ENCODE measurements around the gene POLR2B.
"Not testable (repeated sequence)": the region's sequence is repeated elsewhere in the genome, so short reads cannot be mapped to it uniquely, and the experiment has no call there.

Gene POLR2B

DNA sequence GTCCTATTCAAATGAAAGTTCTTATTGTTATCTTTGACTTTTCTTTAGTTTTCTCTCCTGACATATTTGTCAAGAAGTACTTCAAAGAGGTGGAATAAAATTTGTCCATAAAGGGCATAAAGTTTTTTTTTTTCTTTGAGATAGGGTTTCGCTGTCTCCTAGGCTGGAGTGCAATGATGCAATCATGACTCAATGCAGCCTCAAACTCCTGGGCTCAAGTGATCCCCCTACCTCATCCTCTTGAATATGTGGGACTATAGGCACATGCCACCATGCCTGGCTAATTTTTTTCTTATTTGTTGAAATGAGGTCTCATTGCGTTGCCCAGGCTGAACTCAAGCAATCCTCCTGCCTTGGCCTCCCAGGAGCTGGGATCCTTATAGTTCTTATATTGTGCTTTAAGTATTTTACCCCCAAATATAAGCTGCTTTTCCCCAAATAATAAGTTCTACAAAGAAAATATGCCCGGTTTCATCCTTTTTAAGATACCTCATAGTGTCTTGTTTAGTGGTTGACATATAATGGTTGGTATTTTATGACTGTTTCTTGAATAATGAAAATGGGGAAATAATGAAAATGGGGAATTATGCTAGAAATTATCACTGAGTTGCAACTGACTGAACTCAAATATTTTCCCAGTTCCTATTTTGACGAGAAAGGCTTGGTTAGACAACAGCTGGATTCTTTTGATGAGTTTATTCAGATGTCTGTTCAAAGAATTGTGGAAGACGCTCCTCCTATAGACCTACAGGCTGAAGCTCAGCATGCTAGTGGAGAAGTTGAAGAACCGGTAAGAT, 11.6 kb downstream of the POLR2B start:
- no peak for DNase-seq

DNA sequence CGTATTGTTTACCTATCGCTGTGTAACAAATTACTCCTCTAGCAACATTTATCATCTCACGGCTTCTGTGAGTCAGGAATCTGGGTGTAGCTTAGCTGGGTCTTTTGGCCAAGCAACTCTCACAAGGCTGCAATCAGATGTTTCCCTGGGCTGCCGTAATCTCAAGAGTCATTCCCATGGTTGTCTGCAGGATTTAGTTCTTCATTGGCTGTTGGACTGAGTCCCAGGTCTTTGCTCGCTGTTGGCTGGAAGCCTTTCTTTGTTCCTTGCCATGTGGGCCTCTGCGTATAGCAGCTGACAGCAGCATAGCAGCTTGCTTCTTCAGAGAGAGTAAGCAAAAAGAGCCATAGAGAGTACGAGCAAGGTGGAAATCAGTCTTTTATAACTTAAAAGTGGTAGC, 16.8 kb downstream of the POLR2B start:
- DNase-seq: no peak

DNA sequence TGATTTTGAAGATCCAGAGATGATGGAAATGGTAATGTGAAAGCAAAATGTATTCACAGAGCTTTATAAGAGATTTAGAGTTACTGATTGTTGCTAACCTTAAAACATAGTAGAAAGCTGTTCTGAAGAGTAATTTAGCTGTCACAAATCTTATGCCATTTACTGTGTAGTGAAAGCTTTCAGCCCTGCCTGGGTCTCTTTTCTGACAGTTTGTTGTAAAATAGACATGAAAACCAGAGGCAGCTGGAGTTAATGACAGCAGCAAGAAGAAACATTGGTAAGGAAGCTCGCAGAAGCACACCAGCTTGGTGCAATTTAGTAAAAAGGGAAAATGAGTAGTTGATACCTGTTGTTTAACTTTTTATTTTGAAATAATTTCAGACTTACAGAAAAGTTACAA, 21.1 kb downstream of the POLR2B start:
- DNase-seq: no peak

DNA sequence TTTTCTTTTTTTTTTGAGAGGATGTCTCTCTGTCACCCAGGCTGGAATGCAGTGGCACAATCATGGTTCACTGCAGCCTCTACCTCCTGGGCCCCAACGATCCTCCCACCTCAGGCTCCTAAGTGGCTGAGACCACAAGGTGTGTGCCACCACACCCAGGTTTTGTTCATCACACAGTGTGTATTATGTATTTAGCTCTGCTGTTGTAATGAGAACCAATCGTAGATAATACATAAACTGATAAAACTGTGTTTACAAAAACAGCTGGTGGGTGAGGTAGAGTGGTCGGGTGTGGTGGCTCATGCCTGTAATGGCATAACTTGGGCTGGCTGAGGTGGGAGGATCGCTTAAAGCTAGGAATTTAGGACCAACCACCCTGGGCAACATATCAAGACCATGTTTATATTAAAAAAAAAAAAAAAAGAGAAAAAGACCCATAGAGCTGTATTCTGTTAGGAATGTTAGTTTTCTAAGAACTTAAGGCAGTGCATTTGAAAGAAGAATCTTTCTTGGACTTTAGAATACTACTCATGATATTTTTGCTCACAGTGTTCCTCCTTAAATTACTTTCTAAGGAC, 34.9 kb downstream of the POLR2B start:
- no peak for DNase-seq

DNA sequence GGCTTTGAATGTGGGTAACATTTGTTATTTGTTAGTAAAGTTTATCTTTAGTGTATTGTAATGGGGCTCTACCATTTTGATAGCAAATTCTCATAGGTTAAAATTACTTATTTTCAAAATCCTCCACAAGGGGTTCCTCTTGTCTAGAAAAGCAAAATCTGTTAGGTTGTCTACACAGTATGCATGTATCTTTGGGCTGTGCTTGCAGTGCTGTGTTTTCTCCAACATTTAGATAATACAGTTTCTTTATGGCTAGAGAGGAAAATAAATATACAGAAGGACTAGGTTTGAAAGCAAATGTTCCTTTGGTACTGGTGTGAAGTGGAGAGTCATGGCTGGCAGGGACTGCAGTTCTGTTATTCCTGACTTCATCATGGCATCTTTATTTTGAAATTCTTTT, 40.3 kb downstream of the POLR2B start:
- DNase-seq: no peak

DNA sequence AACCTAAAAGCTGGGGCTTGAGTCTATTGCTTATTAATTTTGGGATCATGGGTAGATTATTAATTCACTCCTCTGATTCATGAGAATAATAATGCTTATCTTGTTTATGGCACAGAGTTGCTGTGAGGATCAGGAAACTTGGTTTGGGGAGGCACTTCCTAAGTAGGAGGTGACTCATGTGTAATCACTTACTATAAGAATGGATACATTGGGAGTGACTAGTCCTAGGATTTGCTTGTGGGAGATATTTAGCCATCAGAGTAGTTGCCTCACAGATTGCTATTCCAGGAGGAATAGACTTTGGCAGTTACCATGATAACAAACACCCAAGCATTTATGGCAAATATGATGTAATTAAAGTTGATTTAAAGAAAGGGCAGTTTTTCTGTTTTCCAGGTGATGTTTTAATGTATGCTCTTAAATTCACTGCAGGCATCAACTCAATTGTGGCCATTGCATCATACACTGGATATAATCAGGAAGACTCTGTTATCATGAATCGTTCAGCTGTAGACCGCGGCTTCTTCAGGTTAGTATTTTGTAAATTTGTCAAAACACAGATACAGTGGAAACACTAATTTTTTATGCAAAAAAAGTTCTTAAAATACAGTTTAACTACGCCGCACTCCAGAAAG, 41.9 kb downstream of the POLR2B start:
- DNase-seq: no peak

DNA sequence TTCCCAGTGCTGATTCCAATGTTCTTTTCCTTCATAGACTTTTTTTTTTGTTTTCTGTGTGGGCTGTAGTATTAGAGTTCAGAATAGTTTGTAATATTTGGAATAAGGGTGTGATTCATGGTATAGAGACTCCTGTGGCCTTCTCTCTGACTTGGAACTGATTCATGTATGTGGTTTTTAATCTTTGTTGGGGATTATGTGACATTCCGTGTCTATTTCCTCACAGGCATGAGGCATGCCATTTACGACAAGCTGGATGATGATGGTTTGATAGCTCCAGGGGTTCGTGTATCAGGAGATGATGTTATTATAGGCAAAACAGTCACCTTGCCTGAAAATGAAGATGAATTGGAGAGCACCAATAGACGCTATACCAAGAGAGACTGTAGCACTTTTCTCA, 44.4 kb downstream of the POLR2B start:
- no peak for DNase-seq

DNA sequence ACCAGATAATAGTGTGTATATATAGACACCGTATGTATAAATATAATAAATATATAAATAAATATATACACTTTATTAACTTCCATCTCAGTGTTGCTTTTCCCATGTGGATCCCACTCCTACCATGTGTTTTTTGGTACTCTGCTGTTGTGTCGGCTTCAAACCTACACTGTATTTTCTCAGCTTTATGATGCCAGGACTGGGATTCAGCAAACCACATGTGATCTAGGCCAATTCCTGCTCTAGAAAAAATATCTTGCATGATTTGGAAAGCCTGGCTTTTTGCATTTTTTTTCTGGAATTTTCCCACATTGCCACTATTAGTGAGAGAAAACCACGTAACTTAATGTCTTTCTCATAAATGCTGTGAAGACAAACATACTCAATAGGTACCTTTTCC, 55.8 kb downstream of the POLR2B start:
- DNase-seq: no peak

DNA sequence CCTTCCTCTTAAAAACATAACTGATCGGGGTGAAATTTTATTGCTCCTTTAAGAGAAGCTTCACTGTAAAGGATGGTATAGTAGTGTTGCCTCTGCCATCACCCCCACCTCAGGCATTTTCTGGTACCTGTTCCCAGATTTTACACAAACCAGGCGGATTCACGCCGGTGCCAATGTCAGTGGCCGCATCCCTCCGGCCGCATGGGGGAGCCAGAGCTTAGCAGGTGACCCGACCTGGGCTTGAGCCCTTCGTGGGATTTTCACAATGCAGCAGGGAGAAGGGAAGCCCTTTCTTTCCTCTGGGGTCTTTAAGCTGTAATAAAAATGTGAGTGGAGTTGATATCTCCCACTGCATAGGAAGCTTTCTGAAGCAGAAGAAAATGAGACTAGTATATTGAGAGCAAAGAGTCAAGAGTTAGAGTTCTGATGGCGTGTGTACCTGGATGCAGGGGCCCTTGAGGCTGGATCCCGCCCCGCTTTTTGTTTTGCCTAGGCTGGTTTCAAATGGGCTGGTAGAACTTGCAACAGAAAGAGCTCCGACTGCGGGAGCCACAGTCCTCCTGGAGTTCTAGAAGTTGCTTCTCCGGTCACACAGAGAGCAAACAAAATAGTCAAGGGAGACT, 59.4 kb downstream of the POLR2B start:
- no peak for DNase-seq

DNA sequence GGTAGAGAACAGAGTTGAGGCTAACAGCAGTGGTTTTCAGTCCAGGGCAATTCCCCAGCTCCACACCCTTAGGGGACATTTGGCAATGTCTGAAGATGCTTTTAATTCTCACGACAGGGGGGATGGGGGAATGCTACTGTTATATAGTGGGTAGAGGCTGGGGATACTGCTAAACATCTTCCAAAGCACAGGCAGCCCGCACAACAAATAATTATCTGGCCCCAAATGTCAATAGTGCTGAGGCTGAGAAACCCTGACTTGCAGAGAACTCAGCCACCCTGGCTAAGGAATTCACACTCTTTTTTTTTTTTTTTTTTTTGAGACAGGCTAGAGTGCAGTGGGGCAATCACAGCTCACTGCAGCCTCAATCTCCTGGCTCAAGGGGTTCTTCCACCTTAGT, 60.6 kb downstream of the POLR2B start:
- no peak for DNase-seq

DNA sequence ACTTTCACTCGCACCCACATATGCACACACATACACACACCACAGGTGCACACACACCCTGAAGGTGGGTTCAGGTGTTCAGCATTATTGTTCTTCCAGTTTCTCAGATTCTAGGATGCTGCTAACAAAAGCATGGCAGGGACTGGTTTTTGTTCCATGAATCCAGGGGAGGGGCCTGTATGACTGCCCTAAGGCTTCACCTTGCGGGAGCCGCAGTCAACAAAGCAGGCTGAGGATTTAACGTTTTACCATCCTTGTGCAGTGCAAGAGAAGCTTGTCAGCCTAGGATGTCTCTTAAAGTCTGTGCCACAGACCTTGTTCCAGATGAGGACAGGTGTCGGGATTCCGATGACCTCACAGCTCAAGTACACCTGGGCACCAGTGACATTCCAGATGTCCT, 61.8 kb downstream of the POLR2B start:
- DNase-seq: no peak

DNA sequence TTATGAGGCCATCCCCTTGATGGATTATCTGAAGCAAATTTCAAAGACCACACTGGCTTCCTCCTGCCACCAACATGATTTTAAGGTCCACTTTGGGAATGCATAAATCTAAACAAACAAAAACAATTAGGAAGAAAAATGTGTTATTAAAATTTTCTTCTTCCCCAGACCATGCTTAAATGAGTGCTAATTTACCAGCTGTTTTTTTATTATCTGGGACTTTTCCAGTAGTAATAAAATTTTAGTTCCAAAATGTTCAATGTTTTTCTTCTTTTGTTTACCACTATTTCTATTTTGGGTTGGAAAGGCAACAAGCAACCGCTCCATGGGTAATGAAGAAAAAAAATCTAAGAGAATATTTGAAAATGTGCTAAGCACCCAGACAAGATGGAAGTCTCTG, 62.3 kb downstream of the POLR2B start:
- DNase-seq: no peak

DNA sequence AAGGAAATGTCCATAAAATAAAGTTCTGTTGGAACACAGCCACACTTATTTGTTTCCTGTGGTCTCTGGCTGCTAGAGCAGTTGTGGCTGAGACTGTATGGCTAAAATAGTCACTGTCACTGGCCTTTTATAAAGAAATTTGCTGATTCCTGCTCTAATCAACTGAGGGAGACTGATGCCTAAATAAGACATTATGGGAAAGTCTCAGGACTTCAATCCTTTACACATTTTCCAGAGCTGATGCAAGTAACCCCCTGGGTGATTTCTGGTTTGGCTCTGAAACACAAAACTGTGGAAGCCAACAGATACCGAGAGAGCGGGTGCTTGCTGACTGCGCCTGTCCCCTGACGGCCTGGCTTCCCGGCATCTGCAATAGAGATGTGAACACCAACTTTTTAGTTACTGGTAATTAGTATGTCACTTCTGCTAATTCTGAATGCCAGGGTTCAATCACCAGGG, 64.0 kb downstream of the POLR2B start:
- DNase-seq: no peak

DNA sequence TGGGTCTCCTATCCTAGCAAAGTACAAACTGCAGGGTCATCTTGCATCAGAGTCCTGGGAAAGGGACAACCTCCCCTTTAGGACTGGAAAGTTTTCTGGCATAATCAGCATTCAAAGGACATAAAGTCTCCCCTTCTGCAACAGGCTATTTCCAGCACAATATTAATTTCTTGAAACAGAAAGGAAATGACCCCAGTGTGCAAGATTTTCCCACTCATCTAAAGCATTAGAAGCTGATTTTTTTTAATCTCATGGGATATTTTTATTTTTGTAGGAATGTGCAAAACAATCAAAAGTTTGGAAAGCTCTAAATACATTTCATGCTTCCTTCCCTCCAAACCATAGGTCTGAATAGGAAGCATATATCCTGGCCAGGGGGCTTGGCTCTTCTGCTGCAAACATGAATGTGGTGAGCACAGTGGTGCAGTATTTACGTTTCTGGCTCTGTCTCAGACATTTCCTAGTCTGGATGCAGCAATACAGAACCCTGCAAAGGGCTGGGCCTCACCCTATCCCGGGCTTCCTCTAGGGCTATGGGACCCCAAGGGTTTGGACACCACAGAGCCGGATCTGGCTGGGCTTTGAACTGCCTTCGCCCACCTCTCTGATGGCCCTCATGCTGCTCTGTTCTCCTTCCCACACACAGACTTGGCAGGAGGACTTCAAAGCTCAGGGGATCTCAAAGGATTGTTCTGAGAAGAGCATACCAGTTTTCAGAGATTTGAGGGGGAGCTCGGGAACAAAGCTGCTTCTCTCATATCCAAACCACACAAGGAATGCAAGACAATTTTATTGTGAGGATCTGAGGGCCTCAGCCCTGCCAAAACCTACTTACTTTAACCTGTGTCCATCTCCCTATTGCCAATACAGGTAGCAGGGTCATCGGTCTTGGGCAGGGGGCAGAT, 64.9 kb downstream of the POLR2B start:
- no peak for DNase-seq

DNA sequence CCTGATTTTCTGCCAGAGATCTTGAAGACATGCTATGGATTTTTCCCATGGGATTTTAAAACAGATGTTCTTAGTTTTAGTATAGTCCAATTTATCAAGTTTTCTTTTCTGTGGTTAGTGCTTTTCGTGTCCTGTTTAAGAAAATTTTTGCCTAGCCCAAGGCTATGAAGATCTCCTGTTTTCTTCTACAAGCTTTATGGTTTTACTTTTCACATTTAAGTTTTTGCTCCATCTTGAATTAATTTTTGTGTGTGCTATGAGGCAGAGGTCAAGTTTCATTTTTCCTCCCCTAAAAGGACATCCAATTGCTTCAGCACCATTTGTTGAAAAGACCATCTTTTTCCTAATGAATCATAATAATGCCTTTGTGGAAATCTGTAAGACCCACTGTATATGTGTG, 65.6 kb downstream of the POLR2B start:
- no peak for DNase-seq

DNA sequence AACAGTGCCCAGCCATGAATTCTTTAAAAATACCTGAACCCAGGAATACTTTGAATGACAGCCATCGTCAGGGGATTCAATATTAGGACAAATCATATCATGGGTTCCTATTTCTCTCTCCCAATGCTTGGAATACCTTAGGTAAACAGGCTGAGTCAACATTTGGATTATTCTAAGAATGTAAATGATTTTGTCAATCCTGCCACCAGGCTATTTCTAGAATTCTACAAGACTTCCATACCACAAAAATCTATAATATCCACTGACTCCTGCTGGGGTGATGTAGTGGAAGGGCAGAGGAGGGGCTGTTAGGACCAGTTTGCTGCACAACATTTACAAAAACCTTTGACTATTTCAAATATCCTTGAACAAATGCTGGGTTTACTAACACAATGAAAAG, 66.3 kb downstream of the POLR2B start:
- no peak for DNase-seq

DNA sequence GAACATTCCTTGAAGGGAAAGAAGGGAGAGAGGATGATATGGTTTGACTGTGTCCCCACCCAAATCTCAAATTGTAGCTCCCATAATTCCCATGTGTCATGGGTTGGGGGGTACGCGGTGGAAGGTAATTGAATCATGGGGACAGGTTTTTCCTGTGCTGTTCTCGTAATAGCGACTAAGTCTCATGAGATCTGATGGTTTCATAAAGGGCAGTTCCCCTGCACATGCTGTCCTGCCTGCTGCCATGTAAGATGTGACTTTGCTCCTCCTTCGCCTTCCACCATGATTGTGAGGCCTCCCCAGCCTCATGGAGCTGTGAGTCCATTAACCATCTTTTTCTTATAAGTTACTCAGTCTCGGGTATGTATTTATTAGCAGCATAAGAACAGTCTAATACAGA, 68.3 kb downstream of the POLR2B start:
- DNase-seq: not testable (repeated sequence)

DNA sequence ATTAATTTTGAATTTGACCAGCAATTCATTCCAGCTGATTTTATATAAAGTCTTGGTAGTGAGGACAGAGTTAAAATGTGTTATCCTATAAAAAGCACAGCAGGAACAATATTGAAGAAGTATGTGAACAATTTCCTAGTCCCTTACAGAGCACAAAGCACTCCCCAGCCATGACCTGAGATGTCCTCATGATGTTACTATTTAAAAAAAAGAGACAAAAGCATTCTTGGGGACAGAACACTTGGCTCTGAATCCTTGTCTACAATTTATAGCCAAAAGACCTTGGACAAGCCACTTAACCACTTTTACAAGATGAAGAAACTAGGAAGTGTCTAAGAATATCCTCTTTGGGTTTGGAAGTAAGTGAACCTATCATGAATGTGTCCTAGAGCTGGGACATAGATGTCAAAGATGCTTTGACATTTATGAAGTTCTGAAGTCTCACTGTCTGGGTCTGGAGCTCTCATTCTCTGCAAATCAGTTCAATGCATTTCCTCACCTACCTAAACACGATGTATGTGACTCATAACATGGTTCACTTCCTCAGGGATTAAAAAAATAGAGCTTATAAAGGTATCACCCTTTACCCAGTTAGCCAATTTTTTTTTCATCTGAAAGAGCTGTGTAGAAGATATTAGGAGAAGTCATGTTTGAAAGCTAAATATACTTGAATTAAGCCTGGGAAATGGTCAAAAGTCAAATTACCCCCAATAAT, 70.1 kb downstream of the POLR2B start:
- no peak for DNase-seq

DNA sequence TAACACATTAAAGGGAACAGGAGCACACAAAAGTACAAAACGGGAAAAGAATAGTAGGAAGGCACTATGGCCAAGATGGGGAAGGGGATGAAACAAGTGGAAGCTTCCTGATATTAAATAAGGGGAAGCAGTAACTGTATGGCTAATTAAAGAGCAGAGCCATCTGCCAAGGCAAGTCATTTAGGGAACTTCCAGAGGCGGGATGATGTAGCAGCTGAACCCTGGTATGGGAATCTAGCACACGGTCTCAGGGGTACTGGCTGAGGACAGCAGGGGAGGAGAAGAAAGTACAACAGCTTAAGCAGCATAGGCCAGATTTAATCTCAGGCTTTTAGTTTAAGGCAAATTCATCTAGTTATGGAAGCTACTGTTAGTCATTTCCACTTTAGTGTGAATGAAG, 72.4 kb downstream of the POLR2B start:
- no peak for DNase-seq

DNA sequence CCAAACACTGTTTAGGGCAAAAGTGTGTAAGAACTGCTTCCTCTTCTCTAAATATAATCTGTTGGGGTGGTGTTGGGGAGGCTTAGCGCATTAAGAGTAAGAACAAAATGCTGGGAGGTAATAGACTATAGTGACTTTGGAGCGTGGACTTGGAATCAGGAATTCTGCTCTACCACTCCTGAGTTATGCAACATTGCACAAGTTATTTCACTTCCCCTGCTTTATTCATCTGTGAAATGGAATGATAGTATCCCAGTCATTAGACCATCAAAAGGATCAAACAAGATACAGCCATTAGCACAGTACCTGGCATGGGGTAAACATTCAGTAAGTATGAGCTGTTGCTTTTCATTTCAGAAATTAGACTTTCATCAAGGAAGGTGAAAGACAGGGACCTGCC, 72.8 kb downstream of the POLR2B start:
- no peak for DNase-seq

DNA sequence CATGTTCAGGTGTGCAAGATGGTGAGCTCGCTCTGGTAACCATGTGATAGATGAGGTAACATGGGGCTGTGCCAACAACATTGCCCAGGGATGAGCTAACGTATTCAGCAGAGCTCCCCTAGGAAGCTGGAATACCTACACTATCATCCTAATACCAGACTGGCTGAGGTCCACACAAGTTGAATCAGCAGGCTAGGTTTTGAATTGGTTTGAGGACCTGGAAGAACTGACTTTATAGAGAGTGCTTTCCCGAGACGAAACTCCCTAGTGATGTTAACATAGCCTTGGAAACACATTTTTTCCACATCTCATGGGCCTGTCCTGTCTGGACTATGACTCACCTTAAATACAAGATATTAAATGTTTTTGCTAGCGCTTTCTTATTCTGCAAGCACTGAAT, 74.8 kb downstream of the POLR2B start:
- DNase-seq: no peak

DNA sequence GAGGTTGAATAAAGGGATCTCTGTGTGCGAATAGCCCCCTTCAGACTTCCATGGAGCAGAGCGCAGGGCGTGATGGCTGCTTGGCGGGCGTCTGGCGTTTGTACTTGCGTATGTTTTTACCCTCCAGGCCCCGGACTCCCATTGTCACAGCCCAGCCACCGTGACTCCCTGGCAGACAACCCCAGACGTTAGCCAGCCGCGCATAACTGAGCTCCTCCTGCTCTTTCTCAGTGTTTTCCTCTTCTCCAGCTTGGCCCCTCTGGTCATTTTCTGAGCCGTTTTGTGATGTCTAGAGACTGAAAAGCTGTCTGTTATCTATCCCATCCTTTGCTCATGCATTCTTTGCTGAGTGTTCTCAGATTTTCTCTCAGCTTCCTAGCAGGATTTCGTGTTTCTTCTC, 77.2 kb downstream of the POLR2B start:
- DNase-seq: no peak

All from NCI-H1436 treated with DMSO at 0.1 percent for 48 hours (cell line).